CD4-positive, CD25-positive, alpha-beta regulatory T cell (primary cell): ENCODE results near the gene RAB40A. TPM values are rescaled to one million over a fixed set of nuclear protein-coding genes. Genes with fewer than 3 reads are reported as not detected.

Source experiments
- ATAC-seq, 2 donors: fragments of 150-1000 bp; cut with Tn5 transposase; one replicate each; pipeline ENCODE4 v1.10.0; 2021; ENCODE audit warnings: low read depth in 2 of 2, moderate number of reproducible peaks in 2 of 2, moderate library complexity in 1 of 2
- DNase-seq, 3 donors: peaks; one replicate each; pipeline versions ENCODE4 v3.0.0 to v3.0.0-alpha.2; 2012 to 2022; ENCODE audit warnings: mixed read lengths in 1 of 3
- H3K27ac ChIP-seq: one replicate; pipeline ENCODE4 v1.7.0; 2013; ENCODE audit warnings: mild to moderate bottlenecking, low read length; ENCODE audit not compliant: insufficient read depth, poor library complexity, severe bottlenecking
- H3K27me3 ChIP-seq: one replicate; pipeline ENCODE4 v1.7.0; 2013; ENCODE audit warnings: low read length; ENCODE audit not compliant: control insufficient read depth, insufficient read depth
- H3K36me3 ChIP-seq: one replicate; pipeline ENCODE4 v1.7.0; 2013; ENCODE audit warnings: mild to moderate bottlenecking, low read length, moderate library complexity; ENCODE audit not compliant: control insufficient read depth, insufficient read depth
- H3K4me1 ChIP-seq: 2 replicates; pipeline ENCODE4 v1.7.0; 2013; ENCODE audit warnings: mild to moderate bottlenecking, low read length; ENCODE audit not compliant: insufficient read depth, control insufficient read depth, poor library complexity, severe bottlenecking
- H3K4me3 ChIP-seq: one replicate; pipeline ENCODE4 v1.7.0; 2013; ENCODE audit warnings: low read depth, mild to moderate bottlenecking, low read length, moderate library complexity
- H3K9me3 ChIP-seq, 2 experiments: 1 replicate in 1 of 2; 2 replicates in 1 of 2; pipeline ENCODE4 v1.7.0; 2013; ENCODE audit warnings: low read length in 2 of 2, mild to moderate bottlenecking in 1 of 2, moderate library complexity in 1 of 2; ENCODE audit not compliant: control insufficient read depth in 2 of 2
- H3K27ac Mint-ChIP-seq, 3 donors: one replicate each; pipeline ENCODE4 v1.8.0; 2020 to 2022; ENCODE audit warnings: mild to moderate bottlenecking in 3 of 3, mixed read lengths in 3 of 3, moderate library complexity in 2 of 3
- H3K27me3 Mint-ChIP-seq: one replicate; pipeline ENCODE4 v1.8.0; 2022; ENCODE audit warnings: mild to moderate bottlenecking, mixed read lengths
- H3K36me3 Mint-ChIP-seq: one replicate; pipeline ENCODE4 v1.8.0; 2020; ENCODE audit warnings: mixed read lengths
- H3K4me1 Mint-ChIP-seq, 4 donors: one replicate each; pipeline ENCODE4 v1.8.0; 2020 to 2022; ENCODE audit warnings: mixed read lengths in 4 of 4, mild to moderate bottlenecking in 1 of 4
- H3K4me3 Mint-ChIP-seq, 4 donors: one replicate each; pipeline ENCODE4 v1.8.0; 2020 to 2022; ENCODE audit warnings: mild to moderate bottlenecking in 4 of 4, mixed read lengths in 4 of 4, moderate library complexity in 3 of 4
- H3K9me3 Mint-ChIP-seq, 7 donors: one replicate each; pipeline ENCODE4 v1.8.0; 2020 to 2022; ENCODE audit warnings: mixed read lengths in 7 of 7, mild to moderate bottlenecking in 3 of 7, moderate library complexity in 2 of 7
- polyA plus RNA-seq, 4 donors: library from polyadenylated mRNA; unstranded; fragments of 300-500 nt; fragmentation: Illumina TruSeq; gene quantifications; one replicate each; pipeline ENCODE4 v1.2.3, GENCODE V29; 2021
- total RNA-seq: library from RNA; stranded (reverse); gene quantifications from one replicate; pipeline ENCODE4 v1.2.3, GENCODE V29; 2022

Gene RAB40A
- total and polyA plus RNA-seq, 5 donors from 2014 or later, result 0.07 to 0.10 TPM; not detected in 3

- no peak for DNase-seq
- H3K36me3 ChIP-seq, result no peaks in the 10 kb centered on the region
These were observed 16.8 kb upstream of the RAB40A start for GRCh38 chrX:103536071-103536470.

GRCh38 chrX:103535206-103535605 is 15.9 kb upstream of the RAB40A start:
- H3K4me3 ChIP-seq, result no peak overlapping the region
- peaks cover 0 to 6% (median 4%) of the 10 kb centered on the region in 4 donors for H3K4me1 Mint-ChIP-seq
- no peaks in the 10 kb centered on the region for H3K36me3 ChIP-seq
- peaks cover 5% of the 10 kb centered on the region for H3K27me3 Mint-ChIP-seq
- H3K27me3 ChIP-seq, result no peaks in the 10 kb centered on the region
- no peaks in the 10 kb centered on the region for H3K9me3 Mint-ChIP-seq
- DNase-seq, result no peak
- peaks cover 3% of the 10 kb centered on the region for H3K4me1 ChIP-seq
- H3K27ac Mint-ChIP-seq, result no peak overlapping the region
- no peaks in the 10 kb centered on the region for H3K9me3 ChIP-seq
- no peak overlapping the region for H3K4me3 Mint-ChIP-seq
- H3K36me3 Mint-ChIP-seq, result no peaks in the 10 kb centered on the region
- no peak overlapping the region for H3K27ac ChIP-seq
- ATAC-seq, result no peak

More at GRCh38 chrX:103536071-103536470, 16.8 kb upstream of the RAB40A start:
- Histone ChIP-seq H3K4me3 (no peak overlapping the region), H3K9me3 (no peaks in the 10 kb centered on the region), H3K27me3 (no peaks in the 10 kb centered on the region), H3K4me1 (peaks cover 3% of the 10 kb centered on the region), H3K27ac (no peak overlapping the region)
- Mint-ChIP-seq H3K36me3 (no peaks in the 10 kb centered on the region), H3K4me1 (peaks cover 0 to 6% (median 4%) of the 10 kb centered on the region in 4 donors), H3K27me3 (peaks cover 5% of the 10 kb centered on the region), H3K4me3 (no peak overlapping the region), H3K27ac (peak overlapping the region in 1 of 3 donors; percentile 44), H3K9me3 (no peaks in the 10 kb centered on the region)
- ATAC-seq, result no peak

GRCh38 chrX:103533511-103534216 is 14.4 kb upstream of the RAB40A start:
- ATAC-seq, result peak in 1 of 2 donors; percentile 58
- Histone ChIP-seq H3K27ac (no peak overlapping the region), H3K4me1 (peaks cover 3% of the 10 kb centered on the region), H3K9me3 (no peaks in the 10 kb centered on the region), H3K4me3 (peak overlapping the region; percentile 61), H3K27me3 (no peaks in the 10 kb centered on the region), H3K36me3 (no peaks in the 10 kb centered on the region)
- peak; percentile 46 to 67 (median 57) for DNase-seq
- Mint-ChIP-seq H3K4me1 (peaks cover 0 to 6% (median 4%) of the 10 kb centered on the region in 4 donors), H3K36me3 (no peaks in the 10 kb centered on the region), H3K9me3 (no peaks in the 10 kb centered on the region), H3K4me3 (peak overlapping the region in 2 of 4 donors; percentile 48 to 83), H3K27ac (peak overlapping the region in 1 of 3 donors; percentile 70), H3K27me3 (peaks cover 5% of the 10 kb centered on the region)

GRCh38 chrX:103531002-103531401 is 11.7 kb upstream of the RAB40A start:
- Mint-ChIP-seq H3K36me3 (no peaks in the 10 kb centered on the region), H3K27me3 (peaks cover 5% of the 10 kb centered on the region), H3K27ac (no peak overlapping the region), H3K9me3 (peaks cover 0 to 1% (median 0%) of the 10 kb centered on the region in 7 donors), H3K4me3 (no peak overlapping the region), H3K4me1 (peaks cover 0 to 6% (median 4%) of the 10 kb centered on the region in 4 donors)
- Histone ChIP-seq H3K4me1 (peaks cover 3% of the 10 kb centered on the region), H3K27ac (no peak overlapping the region), H3K9me3 (no peaks in the 10 kb centered on the region), H3K36me3 (no peaks in the 10 kb centered on the region), H3K27me3 (no peaks in the 10 kb centered on the region), H3K4me3 (no peak overlapping the region)
- DNase-seq (no peak), ATAC-seq (no peak)

- H3K4me3 ChIP-seq, result no peak overlapping the region
- no peak for ATAC-seq
- H3K27me3 ChIP-seq, result no peaks in the 10 kb centered on the region
- Mint-ChIP-seq H3K4me1 (peaks cover 0 to 6% (median 4%) of the 10 kb centered on the region in 4 donors), H3K27ac (no peak overlapping the region), H3K27me3 (peaks cover 5% of the 10 kb centered on the region), H3K4me3 (no peak overlapping the region), H3K36me3 (no peaks in the 10 kb centered on the region), H3K9me3 (peaks cover 0 to 1% (median 0%) of the 10 kb centered on the region in 7 donors)
- no peak overlapping the region for H3K27ac ChIP-seq
- no peaks in the 10 kb centered on the region for H3K9me3 ChIP-seq
- H3K4me1 ChIP-seq, result peaks cover 3% of the 10 kb centered on the region
- no peaks in the 10 kb centered on the region for H3K36me3 ChIP-seq
- no peak for DNase-seq
These were observed 11.3 kb upstream of the RAB40A start for GRCh38 chrX:103530545-103530944.

GRCh38 chrX:103529550-103529949 is 10.3 kb upstream of the RAB40A start:
- peaks cover 0 to 1% (median 0%) of the 10 kb centered on the region in 7 donors for H3K9me3 Mint-ChIP-seq
- no peak for ATAC-seq
- H3K27ac ChIP-seq, result no peak overlapping the region
- H3K4me3 ChIP-seq, result no peak overlapping the region
- H3K27me3 Mint-ChIP-seq, result peaks cover 5% of the 10 kb centered on the region
- peaks cover 0 to 6% (median 4%) of the 10 kb centered on the region in 4 donors for H3K4me1 Mint-ChIP-seq
- H3K4me3 Mint-ChIP-seq, result no peak overlapping the region
- H3K36me3 Mint-ChIP-seq, result no peaks in the 10 kb centered on the region
- no peak for DNase-seq
- H3K27me3 ChIP-seq, result no peaks in the 10 kb centered on the region
- H3K36me3 ChIP-seq, result no peaks in the 10 kb centered on the region
- peaks cover 3% of the 10 kb centered on the region for H3K4me1 ChIP-seq
- no peaks in the 10 kb centered on the region for H3K9me3 ChIP-seq
- H3K27ac Mint-ChIP-seq, result no peak overlapping the region

GRCh38 chrX:103524747-103525146 is 5.5 kb upstream of the RAB40A start:
- Histone ChIP-seq H3K4me1 (no peaks in the 10 kb centered on the region), H3K36me3 (no peaks in the 10 kb centered on the region), H3K27me3 (no peaks in the 10 kb centered on the region), H3K9me3 (no peaks in the 10 kb centered on the region), H3K4me3 (no peak overlapping the region), H3K27ac (no peak overlapping the region)
- H3K4me3 Mint-ChIP-seq, result no peak overlapping the region
- ATAC-seq (no peak), DNase-seq (no peak)
- H3K4me1 Mint-ChIP-seq, result no peaks in the 10 kb centered on the region
- no peaks in the 10 kb centered on the region for H3K36me3 Mint-ChIP-seq
- no peaks in the 10 kb centered on the region for H3K27me3 Mint-ChIP-seq
- no peak overlapping the region for H3K27ac Mint-ChIP-seq
- H3K9me3 Mint-ChIP-seq, result peaks cover 0 to 1% (median 0%) of the 10 kb centered on the region in 7 donors

GRCh38 chrX:103523605-103524004 is 4.3 kb upstream of the RAB40A start:
- no peaks in the 10 kb centered on the region for H3K36me3 Mint-ChIP-seq
- H3K9me3 ChIP-seq, result no peaks in the 10 kb centered on the region
- no peak overlapping the region for H3K27ac Mint-ChIP-seq
- DNase-seq, result no peak
- ATAC-seq, result no peak
- H3K9me3 Mint-ChIP-seq, result peaks cover 0 to 1% (median 0%) of the 10 kb centered on the region in 7 donors
- H3K4me3 Mint-ChIP-seq, result no peak overlapping the region
- H3K4me1 Mint-ChIP-seq, result no peaks in the 10 kb centered on the region
- H3K27me3 Mint-ChIP-seq, result no peaks in the 10 kb centered on the region
- no peaks in the 10 kb centered on the region for H3K36me3 ChIP-seq
- H3K27me3 ChIP-seq, result no peaks in the 10 kb centered on the region
- no peak overlapping the region for H3K27ac ChIP-seq
- H3K4me1 ChIP-seq, result no peaks in the 10 kb centered on the region
- no peak overlapping the region for H3K4me3 ChIP-seq
